Mesodermal cell (in vitro differentiated cells): ENCODE measurements around the gene PIGBOS1.
A peak's percentile ranks its signal among the peaks of the same experiment; 100 is the strongest.

Experiments
- H3K27ac ChIP-seq: 2 replicates; pipeline ENCODE4 v1.7.0; 2013; ENCODE audit warnings: mild to moderate bottlenecking, low read depth, low read length, moderate library complexity; ENCODE audit not compliant: severe bottlenecking
- H3K36me3 ChIP-seq: 2 replicates; pipeline ENCODE4 v1.7.1; 2013; ENCODE audit warnings: mild to moderate bottlenecking, low read length, moderate library complexity; ENCODE audit not compliant: control insufficient read depth, insufficient read depth
- H3K4me1 ChIP-seq: one replicate; pipeline ENCODE4 v1.7.1; 2013; ENCODE audit warnings: mild to moderate bottlenecking, low read length; ENCODE audit not compliant: insufficient read depth, control insufficient read depth, poor library complexity, severe bottlenecking
- H3K4me3 ChIP-seq: 2 replicates; pipeline ENCODE4 v1.7.0; 2013; ENCODE audit warnings: low read length, control low read depth, mild to moderate bottlenecking; ENCODE audit not compliant: insufficient read depth, poor library complexity, severe bottlenecking; ENCODE audit errors: extremely low read depth
- H3K9me3 ChIP-seq: 2 replicates; pipeline ENCODE4 v1.7.1; 2013; ENCODE audit warnings: mild to moderate bottlenecking, low read length, moderate library complexity; ENCODE audit not compliant: control insufficient read depth
- WGBS, 2 experiments: methylation state at CpG; one replicate each; pipeline ENCODE4 v1.1.5; 2013; ENCODE audit warnings: missing lambda C conversion rate in 2 of 2; ENCODE audit not compliant: insufficient coverage in 2 of 2; 5-methylcytosine and 5-hydroxymethylcytosine counted together

The PIGBOS1 gene

GRCh38 chr15:55267401-55268175 lies 51.3 kb downstream of the PIGBOS1 start:
- H3K4me3 ChIP-seq, result no peak overlapping the region
- H3K4me1 ChIP-seq, result peaks cover 5% of the 10 kb centered on the region
- WGBS, 2 experiments, result 87 to 96% methylated on average over 9 to 10 of the region's 10 CpGs
- no peaks in the 10 kb centered on the region for H3K9me3 ChIP-seq
- peak overlapping the region; percentile 47 for H3K27ac ChIP-seq
- H3K36me3 ChIP-seq, result no peaks in the 10 kb centered on the region
